Activated naive CD8-positive, alpha-beta T cell treated with anti-CD3 and anti-CD28 coated beads, Interleukin-2, amount 10 ng/mL, durations not matched to agents 7 days and 5 days (primary cell): ENCODE measurements around the gene MIOX. TPM values are rescaled to one million over a fixed set of nuclear protein-coding genes. Genes with fewer than 3 reads are reported as not detected.

ENCODE experiments used
- ATAC-seq: fragments of 150-1000 bp; cut with Tn5 transposase; one replicate; pipeline ENCODE4 v1.10.0; 2021; ENCODE audit warnings: low read depth, moderate library complexity
- POLR2A ChIA-PET: fragments of 350-600 bp; sonication (Branson Sonifier 250); formaldehyde crosslinking; loops from one replicate; lab custom pipeline; 2021; ENCODE audit warnings: antibody characterized with exemption; lab: Charles Lee
- DNase-seq: peaks from one replicate; pipeline ENCODE4 v3.0.0; 2021
- H3K27ac Mint-ChIP-seq: one replicate; pipeline ENCODE4 v1.8.0; 2022; ENCODE audit warnings: mild to moderate bottlenecking, mixed read lengths
- H3K27me3 Mint-ChIP-seq: one replicate; pipeline ENCODE4 v1.8.0; 2022; ENCODE audit warnings: mild to moderate bottlenecking, moderate library complexity, mixed read lengths
- H3K36me3 Mint-ChIP-seq: one replicate; pipeline ENCODE4 v1.8.0; 2021; ENCODE audit warnings: mild to moderate bottlenecking, mixed read lengths
- H3K4me1 Mint-ChIP-seq: one replicate; pipeline ENCODE4 v1.8.0; 2021; ENCODE audit warnings: mixed read lengths
- H3K4me3 Mint-ChIP-seq: one replicate; pipeline ENCODE4 v1.8.0; 2022; ENCODE audit warnings: mild to moderate bottlenecking, moderate library complexity, mixed read lengths
- H3K9me3 Mint-ChIP-seq: one replicate; pipeline ENCODE4 v1.8.0; 2021; ENCODE audit warnings: mixed read lengths
- total RNA-seq, 2 experiments: library from RNA; stranded (reverse); gene quantifications; one replicate each; pipeline ENCODE4 v1.2.3, GENCODE V29; 2021

Gene MIOX
- total RNA-seq, 2 experiments from 2014 or later = not detected

- POLR2A ChIA-PET = interaction anchor here (0.6 to 5.4 kb wide), 4 partner anchors 8 to 52 kb away, joined by 3 to 175 read pairs (median 6); partner anchors contain the start of genes LMF2 and NCAPH2
- DNase-seq (no peak), ATAC-seq (no peak)
- Mint-ChIP-seq H3K9me3 (no peaks in the 10 kb centered on the region), H3K4me1 (peaks cover 14% of the 10 kb centered on the region), H3K4me3 (no peak overlapping the region), H3K36me3 (peaks cover 14% of the 10 kb centered on the region), H3K27me3 (no peaks in the 10 kb centered on the region), H3K27ac (no peak overlapping the region)
Measured at GRCh38 chr22:50522208-50522805, 35.6 kb downstream of the MIOX start.

- DNase-seq (peak; percentile 31), ATAC-seq (no peak)
- Mint-ChIP-seq H3K36me3 (peaks cover 17% of the 10 kb centered on the region), H3K27ac (no peak overlapping the region), H3K27me3 (no peaks in the 10 kb centered on the region), H3K9me3 (no peaks in the 10 kb centered on the region), H3K4me3 (no peak overlapping the region), H3K4me1 (peaks cover 21% of the 10 kb centered on the region)
- POLR2A ChIA-PET = interaction anchor here (0.6 to 5.4 kb wide), 4 partner anchors 9 to 53 kb away, joined by 3 to 175 read pairs (median 6); partner anchors contain the start of genes LMF2 and NCAPH2
Measured at GRCh38 chr22:50522806-50523438, 36.3 kb downstream of the MIOX start.

DNA sequence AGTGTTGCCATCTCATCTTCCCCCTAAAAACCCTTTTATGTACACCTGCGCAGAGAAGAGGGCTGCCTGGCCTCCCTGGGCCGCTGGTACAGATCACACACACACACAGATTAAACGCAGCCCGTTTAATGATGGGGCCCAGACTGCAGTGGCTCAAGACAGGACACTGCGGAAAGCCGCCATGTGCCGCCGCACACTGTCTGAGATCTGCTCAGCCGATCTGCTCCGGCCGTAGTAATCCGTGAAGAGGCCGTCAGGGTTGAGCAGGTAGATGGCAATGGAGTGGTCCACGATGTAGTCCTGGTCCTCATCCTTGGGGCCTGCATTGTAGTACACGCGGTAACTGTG is 36.8 kb downstream of the MIOX start:
- ATAC-seq (no peak), DNase-seq (no peak)
- POLR2A ChIA-PET = interaction anchor here (1.6 to 5.4 kb wide), 2 partner anchors 9 to 13 kb away, joined by 5 to 175 read pairs; partner anchors contain the start of genes LMF2 and NCAPH2
- Mint-ChIP-seq H3K36me3 (peaks cover 22% of the 10 kb centered on the region), H3K27me3 (no peaks in the 10 kb centered on the region), H3K4me1 (peaks cover 26% of the 10 kb centered on the region), H3K27ac (no peak overlapping the region), H3K4me3 (peak overlapping the region; percentile 10), H3K9me3 (no peaks in the 10 kb centered on the region)

- ATAC-seq = no peak
- POLR2A ChIA-PET = interaction anchor here (0.8 to 13.0 kb wide), 16 partner anchors 9 to 273 kb away, joined by 3 to 300 read pairs (median 23); partner anchors contain the start of genes CHKB, CPT1B, HDAC10 and KLHDC7B
- DNase-seq = peak; percentile 35
- H3K4me3 Mint-ChIP-seq = peak overlapping the region; percentile 96
- H3K27me3 Mint-ChIP-seq = no peaks in the 10 kb centered on the region
- H3K36me3 Mint-ChIP-seq = peaks cover 26% of the 10 kb centered on the region
- H3K27ac Mint-ChIP-seq = peak overlapping the region; percentile 95
- no peaks in the 10 kb centered on the region for H3K9me3 Mint-ChIP-seq
- H3K4me1 Mint-ChIP-seq = peaks cover 30% of the 10 kb centered on the region
Measured at GRCh38 chr22:50523806-50524675, 37.4 kb downstream of the MIOX start.

- H3K36me3 Mint-ChIP-seq = peaks cover 22% of the 10 kb centered on the region
- H3K27ac Mint-ChIP-seq = peak overlapping the region; percentile 95
- peaks cover 30% of the 10 kb centered on the region for H3K4me1 Mint-ChIP-seq
- H3K27me3 Mint-ChIP-seq = no peaks in the 10 kb centered on the region
- DNase-seq = no peak
- POLR2A ChIA-PET = interaction anchor here (0.8 to 13.0 kb wide), 23 partner anchors 10 to 316 kb away, joined by 3 to 300 read pairs (median 7); partner anchors contain the start of genes ADM2, CHKB, CPT1B and HDAC10
- no peaks in the 10 kb centered on the region for H3K9me3 Mint-ChIP-seq
- no peak for ATAC-seq
- peak overlapping the region; percentile 96 for H3K4me3 Mint-ChIP-seq
Measured at GRCh38 chr22:50524676-50525103, 38.0 kb downstream of the MIOX start.

DNA sequence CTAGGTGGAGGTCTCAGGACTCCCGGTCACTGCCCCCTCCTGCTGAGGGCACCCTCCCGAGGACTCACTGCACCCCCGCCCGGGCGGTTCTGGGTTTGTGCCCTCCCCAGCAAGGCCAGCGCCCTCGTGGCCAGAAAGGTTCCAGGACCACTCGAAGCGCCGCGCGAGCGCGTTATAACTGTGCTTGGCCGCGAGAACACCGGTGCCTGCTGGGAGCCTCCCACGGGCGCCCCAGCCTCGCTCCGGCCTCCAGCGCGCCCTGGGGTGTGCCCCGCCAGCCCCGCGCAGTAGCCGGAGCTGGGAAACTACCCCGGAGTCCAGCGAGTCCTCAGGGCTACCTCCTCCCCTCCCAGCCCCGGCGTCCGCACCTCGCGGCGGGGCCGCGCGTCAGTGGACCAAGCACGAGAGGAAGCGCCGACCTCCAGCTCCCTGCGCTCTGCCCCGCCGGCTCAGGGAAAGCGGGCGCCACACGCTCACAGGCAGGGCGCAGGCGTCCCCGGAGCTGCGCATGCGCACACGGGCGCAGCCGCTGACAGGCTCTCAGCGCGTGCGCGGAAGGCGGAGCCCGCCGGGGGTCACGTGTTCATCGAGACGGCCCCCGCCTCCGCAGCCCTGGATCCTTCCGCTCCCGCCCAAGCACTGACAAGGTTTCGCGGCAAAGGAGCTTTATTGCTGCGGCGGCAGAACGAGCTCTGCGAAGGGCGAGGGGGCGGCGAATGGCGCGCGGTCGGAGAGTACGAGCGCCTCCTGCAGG is 38.6 kb downstream of the MIOX start, which contains the start of gene SCO2:
Gene SCO2, minus strand, starts transcription at position 495 of the 754 bp plus-strand sequence. CDS start 1,187 bp downstream, outside the sequence.
- peaks cover 30% of the 10 kb centered on the region for H3K4me1 Mint-ChIP-seq
- peak; percentile 57 for ATAC-seq
- H3K27me3 Mint-ChIP-seq = no peaks in the 10 kb centered on the region
- peak; percentile 99 for DNase-seq
- H3K27ac Mint-ChIP-seq = peak within 1 kb of the TSS; percentile 95
- peak within 1 kb of the TSS; percentile 96 for H3K4me3 Mint-ChIP-seq
- POLR2A ChIA-PET = interaction anchor here (0.7 to 13.0 kb wide), 39 partner anchors 8 to 711 kb away, joined by 3 to 300 read pairs (median 6); partner anchors contain the start of genes ADM2, ARSA, CHKB and CPT1B
- peaks cover 22% of the 10 kb centered on the region for H3K36me3 Mint-ChIP-seq
- no peaks in the 10 kb centered on the region for H3K9me3 Mint-ChIP-seq

DNA sequence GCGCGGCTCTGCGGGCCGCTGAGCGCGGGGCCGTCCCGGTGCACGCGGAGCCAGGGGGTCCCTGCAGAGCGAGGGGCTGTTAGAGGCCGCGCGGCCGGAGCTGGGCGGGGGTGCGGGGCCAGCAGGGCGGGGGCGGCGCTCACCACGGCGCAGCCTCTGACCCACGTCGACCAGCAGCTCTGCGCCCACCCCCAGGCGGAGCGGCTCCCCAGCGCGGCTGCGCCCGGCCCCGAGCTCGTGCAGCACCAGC is 39.1 kb downstream of the MIOX start:
- no peak for ATAC-seq
- no peaks in the 10 kb centered on the region for H3K9me3 Mint-ChIP-seq
- POLR2A ChIA-PET = interaction anchor here (0.7 to 13.0 kb wide), 37 partner anchors 8 to 711 kb away, joined by 3 to 300 read pairs (median 6); partner anchors contain the start of genes ADM2, ARSA, CHKB and CPT1B
- peak overlapping the region; percentile 95 for H3K27ac Mint-ChIP-seq
- H3K4me3 Mint-ChIP-seq = peak overlapping the region; percentile 96
- no peak for DNase-seq
- no peaks in the 10 kb centered on the region for H3K27me3 Mint-ChIP-seq
- peaks cover 22% of the 10 kb centered on the region for H3K36me3 Mint-ChIP-seq
- peaks cover 30% of the 10 kb centered on the region for H3K4me1 Mint-ChIP-seq

DNA sequence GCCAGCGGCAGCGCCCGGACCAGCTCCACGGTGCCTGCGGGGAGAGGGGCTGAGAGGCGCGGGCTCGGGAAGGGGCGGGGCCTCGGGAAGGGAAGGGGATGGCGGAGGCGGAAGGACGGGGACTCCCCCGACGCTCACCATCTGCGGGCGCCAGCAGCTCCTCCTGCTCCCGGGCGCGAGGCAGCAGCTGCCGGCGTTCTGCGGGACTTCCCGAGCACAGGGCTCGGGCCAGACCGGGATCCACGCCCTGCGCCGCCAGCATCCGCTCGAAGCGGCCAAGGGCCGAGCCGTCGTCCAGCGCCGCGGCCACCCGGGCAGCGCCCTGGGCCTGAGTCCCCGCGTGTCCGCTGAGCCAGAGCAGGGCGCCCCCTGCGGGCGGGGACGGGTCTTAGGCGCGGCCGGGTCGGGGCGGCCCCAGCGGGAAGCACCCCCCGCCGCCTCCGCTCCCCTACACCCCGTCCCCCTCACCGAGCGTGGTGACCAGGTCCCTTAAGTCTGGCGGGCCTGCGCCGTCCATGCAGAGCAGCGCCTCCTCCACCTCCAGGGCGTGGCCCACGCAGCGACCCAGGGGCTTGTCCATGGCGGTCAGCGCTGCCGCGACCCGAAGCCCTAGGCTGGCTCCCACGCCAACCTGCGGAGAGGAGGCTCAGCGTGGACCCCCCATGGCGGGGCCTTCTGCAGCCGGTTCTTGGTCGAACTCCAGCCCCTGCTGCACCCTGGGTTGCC is 39.6 kb downstream of the MIOX start:
- Mint-ChIP-seq H3K4me1 (peaks cover 30% of the 10 kb centered on the region), H3K27ac (peak overlapping the region; percentile 94), H3K9me3 (no peaks in the 10 kb centered on the region), H3K36me3 (peaks cover 21% of the 10 kb centered on the region), H3K4me3 (peak overlapping the region; percentile 84), H3K27me3 (no peaks in the 10 kb centered on the region)
- POLR2A ChIA-PET = interaction anchor here (0.7 to 13.0 kb wide), 35 partner anchors 9 to 712 kb away, joined by 3 to 300 read pairs (median 7); partner anchors contain the start of genes ARSA, CHKB, CPT1B and HDAC10
- peak; percentile 91 for DNase-seq
- peak; percentile 40 for ATAC-seq

- no peaks in the 10 kb centered on the region for H3K9me3 Mint-ChIP-seq
- H3K4me1 Mint-ChIP-seq = peaks cover 30% of the 10 kb centered on the region
- POLR2A ChIA-PET = interaction anchor here (0.6 to 13.0 kb wide), 12 partner anchors 13 to 233 kb away, joined by 3 to 300 read pairs (median 25); partner anchors contain the start of genes ARSA, CHKB, CPT1B and KLHDC7B
- peaks cover 21% of the 10 kb centered on the region for H3K36me3 Mint-ChIP-seq
- DNase-seq (peak; percentile 55), ATAC-seq (no peak)
- no peaks in the 10 kb centered on the region for H3K27me3 Mint-ChIP-seq
- peak overlapping the region; percentile 94 for H3K27ac Mint-ChIP-seq
- H3K4me3 Mint-ChIP-seq = peak overlapping the region; percentile 84
Measured at GRCh38 chr22:50526834-50527801, 40.5 kb downstream of the MIOX start.

DNA sequence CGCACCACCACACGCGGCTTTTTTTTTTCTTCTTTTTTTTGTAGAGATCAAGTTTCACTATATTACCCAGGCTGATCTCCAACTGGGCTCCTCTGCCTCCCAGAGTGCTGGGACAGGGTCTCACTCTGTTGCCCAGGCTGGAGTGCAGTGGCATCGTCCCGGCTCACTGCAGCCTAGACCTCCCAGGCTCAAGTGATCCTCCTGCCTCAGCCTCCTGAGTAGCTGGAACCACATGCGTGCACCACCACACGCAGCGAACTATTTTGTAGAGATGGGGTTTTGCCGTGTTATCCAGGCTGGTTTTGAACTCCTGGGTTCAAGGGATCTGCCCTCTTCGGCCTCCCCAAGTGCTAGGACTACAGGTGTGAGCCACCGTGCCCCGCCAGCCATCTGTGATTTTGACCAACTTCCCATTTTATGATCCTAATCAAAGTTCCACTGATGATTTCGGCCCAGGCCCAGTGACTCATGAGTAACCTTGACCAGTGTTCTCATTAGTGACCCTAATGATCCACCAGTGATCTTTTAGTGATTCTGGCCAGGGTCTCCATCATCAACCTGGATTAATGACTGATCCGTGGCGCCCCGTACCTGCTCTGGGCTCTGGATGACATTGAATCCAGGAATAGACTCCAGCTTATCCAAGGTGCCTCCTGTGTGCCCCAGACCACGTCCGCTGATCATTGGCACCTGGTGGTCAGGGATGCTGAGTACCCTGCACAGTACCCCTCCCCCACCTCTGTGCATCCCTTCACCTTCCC is 41.4 kb downstream of the MIOX start:
- POLR2A ChIA-PET = interaction anchor here (1.0 to 13.0 kb wide), 9 partner anchors 12 to 277 kb away, joined by 3 to 300 read pairs (median 93); partner anchors contain the start of genes CHKB, CPT1B, HDAC10 and KLHDC7B
- peaks cover 22% of the 10 kb centered on the region for H3K36me3 Mint-ChIP-seq
- no peaks in the 10 kb centered on the region for H3K27me3 Mint-ChIP-seq
- peak overlapping the region; percentile 94 for H3K27ac Mint-ChIP-seq
- peaks cover 37% of the 10 kb centered on the region for H3K4me1 Mint-ChIP-seq
- DNase-seq (no peak), ATAC-seq (no peak)
- no peaks in the 10 kb centered on the region for H3K9me3 Mint-ChIP-seq
- peak overlapping the region; percentile 84 for H3K4me3 Mint-ChIP-seq
